Measurements from ENCODE around the gene ZNF430.
"Not testable (repeated sequence)": the region's sequence is repeated elsewhere in the genome, so short reads cannot be mapped to it uniquely, and the experiment has no call there.

ZNF430 gene

GRCh38 chr19:21020298-21021227 lies at the start of gene ZNF430:
Gene ZNF430, plus strand, starts transcription at chr19:21020657. Its CDS starts 144 bp downstream, at chr19:21020801.
- peak; percentile 85 for DNase-seq (ENCODE audit: low read depth)

- not testable (repeated sequence) for DNase-seq (ENCODE audit: low read depth)
Observed at GRCh38 chr19:20992788-20993187, 27.7 kb upstream of the ZNF430 start.

GRCh38 chr19:20999731-21000352 lies 20.6 kb upstream of the ZNF430 start:
- peak; percentile 75 for DNase-seq (ENCODE audit: low read depth)

- not testable (repeated sequence) for DNase-seq (ENCODE audit: low read depth)
Observed at GRCh38 chr19:21021238-21021637, 781 bp downstream of the ZNF430 start.

GRCh38 chr19:21022996-21023395 lies 2.5 kb downstream of the ZNF430 start:
- DNase-seq (ENCODE audit: low read depth): no peak

- DNase-seq (ENCODE audit: low read depth): no peak
Observed at GRCh38 chr19:21023901-21024300, 3.4 kb downstream of the ZNF430 start.

- no peak for DNase-seq (ENCODE audit: low read depth)
Observed at GRCh38 chr19:21028969-21029268, 8.5 kb downstream of the ZNF430 start.

- DNase-seq (ENCODE audit: low read depth): no peak
Observed at GRCh38 chr19:21045028-21045427, 24.6 kb downstream of the ZNF430 start.

- no peak for DNase-seq (ENCODE audit: low read depth)
Observed at GRCh38 chr19:21046489-21046888, 26.0 kb downstream of the ZNF430 start.

- no peak for DNase-seq (ENCODE audit: low read depth)
Observed at GRCh38 chr19:21047716-21048115, 27.3 kb downstream of the ZNF430 start.

- no peak for DNase-seq (ENCODE audit: low read depth)
Observed at GRCh38 chr19:21052902-21053301, 32.4 kb downstream of the ZNF430 start.

- no peak for DNase-seq (ENCODE audit: low read depth)
Observed at GRCh38 chr19:21065336-21065735, 44.9 kb downstream of the ZNF430 start.

GRCh38 chr19:21082011-21082975 lies 61.8 kb downstream of the ZNF430 start, which contains the start of gene ZNF714:
Gene ZNF714, plus strand, starts transcription at chr19:21082203. Its CDS starts 16,066 bp downstream, at chr19:21098269.
- peak; percentile 68 for DNase-seq (ENCODE audit: low read depth)

- DNase-seq (ENCODE audit: low read depth): no peak
Observed at GRCh38 chr19:21084343-21084742, 63.9 kb downstream of the ZNF430 start.

GRCh38 chr19:21087871-21088270 lies 67.4 kb downstream of the ZNF430 start:
- DNase-seq (ENCODE audit: low read depth): no peak

- no peak for DNase-seq (ENCODE audit: low read depth)
Observed at GRCh38 chr19:21092109-21092508, 71.7 kb downstream of the ZNF430 start.

- DNase-seq (ENCODE audit: low read depth): no peak
Observed at GRCh38 chr19:21094347-21095025, 74.0 kb downstream of the ZNF430 start.

GRCh38 chr19:21098291-21098690 lies 77.8 kb downstream of the ZNF430 start:
- no peak for DNase-seq (ENCODE audit: low read depth)

GRCh38 chr19:21101521-21102242 lies 81.2 kb downstream of the ZNF430 start:
- no peak for DNase-seq (ENCODE audit: low read depth)

GRCh38 chr19:21109116-21109515 lies 88.7 kb downstream of the ZNF430 start:
- no peak for DNase-seq (ENCODE audit: low read depth)
